ENCODE measurements around the gene TMEM131.
"Not testable (repeated sequence)": the region's sequence is repeated elsewhere in the genome, so short reads cannot be mapped to it uniquely, and the experiment has no call there.

TMEM131 gene

DNA sequence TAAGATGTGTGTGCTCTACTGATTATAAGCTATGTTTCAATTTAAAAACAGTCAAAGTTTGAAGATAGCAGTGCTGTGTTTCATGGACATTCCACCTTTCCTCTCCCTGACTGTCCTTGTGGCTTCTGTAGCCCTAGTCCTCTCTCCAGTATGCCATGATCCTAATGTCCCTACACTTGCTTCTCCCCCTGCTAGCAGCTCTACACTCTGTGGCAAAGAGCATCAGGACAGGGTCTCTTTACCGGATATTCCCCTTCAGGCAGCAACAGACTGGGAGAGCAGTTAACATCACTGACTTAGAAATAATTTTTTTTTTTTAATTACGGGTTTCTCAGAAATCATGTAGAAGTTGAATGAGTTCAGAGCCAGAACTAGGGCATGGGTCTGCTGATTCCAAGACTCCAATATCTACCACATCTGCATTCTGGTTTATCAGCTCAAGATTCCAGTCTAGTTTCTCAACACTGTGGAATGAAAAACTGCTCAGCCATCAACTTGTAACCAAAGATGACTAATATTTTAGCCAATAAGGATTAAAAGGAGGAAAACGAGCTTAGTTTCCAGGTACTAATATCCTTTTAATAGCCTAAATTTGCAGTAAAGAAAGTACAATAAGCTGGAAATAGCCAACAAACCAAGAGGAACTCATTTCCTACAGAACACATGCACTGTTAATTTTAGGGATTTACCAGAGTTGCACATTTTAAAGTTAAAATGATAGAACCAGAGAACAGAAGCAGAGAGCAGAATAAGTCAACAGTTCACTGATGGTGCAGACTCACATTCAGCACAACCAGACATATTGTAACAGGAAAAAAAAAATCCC lies 45.2 kb downstream of the TMEM131 start:
- DNase-seq: no peak

DNA sequence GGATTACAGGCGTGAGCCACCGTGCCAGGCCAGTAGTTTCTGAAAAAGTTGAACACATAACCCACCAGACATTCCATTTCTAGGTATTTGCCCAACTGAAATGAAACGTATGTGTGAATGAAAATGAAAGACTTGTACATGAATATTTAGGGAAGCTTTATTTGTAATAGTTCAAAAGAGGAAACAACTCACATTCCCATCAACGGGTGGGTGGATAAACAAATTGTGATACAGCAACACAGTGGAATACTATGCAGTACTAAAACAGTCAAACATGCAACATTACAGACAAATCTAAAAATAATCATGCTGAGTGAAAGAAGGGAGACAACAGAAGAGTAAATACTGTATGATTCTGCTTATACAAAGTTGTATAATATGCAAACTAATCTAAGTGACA lies 46.8 kb downstream of the TMEM131 start:
- no peak for DNase-seq

DNA sequence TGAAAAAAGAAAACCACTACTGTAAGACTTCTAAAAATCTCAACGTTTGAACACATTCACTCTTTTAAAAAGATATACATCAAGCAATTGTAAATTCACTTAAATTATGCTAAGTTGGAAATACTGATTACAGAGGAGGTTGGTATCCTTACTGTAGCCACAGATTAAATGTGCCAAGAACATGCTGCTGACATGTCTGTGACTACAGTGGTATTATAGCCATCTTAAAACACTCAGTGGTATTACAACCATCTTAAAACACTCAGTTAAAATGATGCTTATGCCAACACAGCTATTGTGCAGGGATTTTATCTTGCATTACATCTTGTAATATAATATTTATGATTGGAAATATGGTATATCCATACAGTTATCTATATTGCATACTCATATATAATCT lies 50.0 kb downstream of the TMEM131 start:
- DNase-seq: no peak

DNA sequence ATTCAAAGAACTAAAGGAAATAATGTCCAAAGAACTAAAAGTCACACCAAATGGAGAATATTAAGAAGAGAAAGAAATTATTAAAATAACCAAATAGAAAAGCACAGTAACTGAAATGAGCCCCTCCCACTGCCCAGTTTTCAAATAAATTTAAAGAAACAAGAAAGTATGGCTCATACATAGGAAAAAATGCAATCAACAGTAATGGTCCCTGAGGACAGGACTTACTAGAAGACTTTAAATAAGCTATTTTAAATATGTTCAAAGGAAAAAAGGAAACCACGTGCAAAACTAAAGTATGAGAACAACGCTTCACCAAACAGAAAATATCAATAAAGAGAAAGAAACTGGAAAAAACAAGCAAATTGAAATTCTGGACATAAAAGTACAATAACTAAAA lies 58.9 kb downstream of the TMEM131 start:
- no peak for DNase-seq

DNA sequence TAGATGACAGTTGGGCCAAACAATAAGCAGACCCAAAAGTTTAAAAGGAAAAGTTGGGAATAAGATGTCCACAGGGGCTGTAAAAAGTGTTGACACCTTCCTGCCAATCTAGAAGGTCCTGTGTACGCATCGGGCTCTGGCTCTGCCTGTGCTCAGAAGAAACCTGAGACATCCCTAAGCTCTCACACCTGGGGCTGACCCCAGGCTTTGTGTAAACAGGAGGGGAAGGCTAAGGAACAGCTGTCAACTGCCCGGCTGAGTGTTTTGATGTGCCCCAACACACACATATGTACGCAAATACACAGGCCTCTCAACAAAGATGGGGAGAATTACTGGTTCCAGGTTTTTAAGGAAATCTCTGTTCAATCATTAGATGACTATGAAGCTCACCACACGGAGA lies 59.5 kb downstream of the TMEM131 start:
- DNase-seq: peak; percentile 100

DNA sequence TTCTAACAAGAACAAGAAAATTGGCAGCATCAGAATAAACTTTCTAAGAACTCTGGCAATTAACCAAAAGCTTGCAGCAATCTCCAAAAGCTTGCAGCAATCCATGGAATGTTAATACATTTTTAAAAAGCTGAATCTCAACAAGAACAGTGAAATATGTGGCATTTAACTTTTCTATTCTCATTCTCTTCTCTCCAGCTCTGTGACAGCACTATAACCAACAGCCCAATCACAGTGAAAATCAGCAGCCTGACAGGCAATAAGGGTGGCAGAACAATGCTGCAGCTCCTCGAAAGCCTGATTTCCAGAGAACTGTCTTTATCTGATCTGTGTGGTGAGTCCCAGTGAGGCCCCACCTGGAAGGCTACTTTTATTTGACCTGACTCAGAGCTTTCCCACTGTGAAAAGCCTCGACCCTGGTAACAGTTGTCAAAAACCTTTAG lies 60.0 kb downstream of the TMEM131 start:
- DNase-seq: peak; percentile 93

DNA sequence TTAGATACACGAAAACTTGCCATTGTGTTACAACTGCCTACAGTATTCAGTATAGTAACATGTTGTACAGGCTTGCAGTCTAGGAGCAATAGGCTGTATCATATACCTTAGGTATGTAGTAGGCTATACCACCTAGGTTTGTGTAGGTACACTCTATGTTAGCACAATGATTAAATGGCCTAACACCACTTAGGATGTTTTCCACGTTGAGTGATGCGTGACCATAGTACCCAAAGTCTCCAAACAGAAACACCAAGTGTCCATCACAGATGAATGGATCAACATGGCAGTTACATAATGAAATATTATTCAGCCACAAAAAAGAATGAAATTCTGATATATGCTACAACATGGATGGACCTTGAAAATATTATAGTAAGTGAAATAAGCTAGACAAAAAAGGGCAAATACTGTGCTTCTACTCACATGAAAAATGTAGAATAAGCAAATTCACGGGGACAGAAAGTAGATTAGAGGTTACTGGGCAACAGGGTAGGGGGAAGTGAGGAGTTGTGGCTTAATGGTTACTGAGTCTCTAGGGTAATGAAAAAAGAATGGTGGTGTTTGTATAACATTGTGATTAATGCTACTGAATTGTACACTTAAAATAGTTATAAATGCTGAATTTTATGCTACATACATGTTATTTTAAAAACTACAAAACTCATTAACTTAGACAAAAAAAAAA lies 62.6 kb downstream of the TMEM131 start:
- peak; percentile 39 for DNase-seq

DNA sequence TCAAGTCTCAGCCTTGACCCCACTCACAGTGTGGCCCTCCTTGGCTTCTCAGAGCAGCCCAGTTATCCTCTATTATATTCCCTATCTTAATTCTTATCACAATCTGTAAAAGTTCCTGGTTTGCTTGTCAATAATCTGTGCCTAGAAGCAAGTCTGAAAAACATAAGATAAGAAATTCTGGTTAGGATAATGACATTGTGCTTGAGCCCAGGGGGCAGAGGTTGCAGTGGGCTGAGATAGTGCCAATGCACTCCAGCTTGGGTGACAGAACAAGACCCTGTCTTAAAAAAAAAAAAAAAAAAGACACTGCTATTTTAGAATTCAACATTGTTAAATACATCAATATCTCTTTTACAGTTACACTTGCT lies 63.9 kb downstream of the TMEM131 start:
- DNase-seq: no peak

DNA sequence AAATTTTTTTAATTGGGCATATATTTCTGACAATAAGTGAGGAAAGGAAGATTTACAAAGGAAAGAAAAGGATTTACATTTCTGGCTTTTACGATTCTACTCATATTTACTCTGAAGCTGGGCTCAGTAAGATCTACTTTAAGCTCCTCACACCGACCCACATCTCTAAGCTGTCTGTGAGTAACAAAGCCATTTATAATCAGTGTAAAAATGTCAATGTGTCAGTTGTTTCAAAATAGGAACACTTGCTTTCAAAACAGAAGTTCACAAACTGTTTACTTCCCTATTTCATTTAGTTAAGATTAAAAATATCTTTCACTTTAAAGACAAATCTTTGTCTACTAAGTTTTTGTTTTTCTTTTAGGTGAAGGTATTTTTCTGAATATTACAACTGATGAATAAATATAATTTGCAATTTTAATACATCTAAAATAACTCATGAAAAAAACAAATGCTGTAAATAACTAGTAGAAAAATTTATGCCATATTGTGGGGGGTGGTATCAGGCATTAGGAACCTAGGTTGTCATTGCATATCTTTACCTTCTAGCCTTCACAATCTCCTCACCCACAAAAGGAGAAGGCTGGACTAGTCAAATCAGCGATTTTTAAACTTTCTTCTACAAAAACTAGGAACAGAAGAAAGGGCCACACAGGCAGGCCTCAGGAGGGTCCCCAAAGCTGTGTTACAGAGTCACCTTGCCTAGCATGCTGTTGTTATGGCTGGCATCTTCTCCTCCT lies 64.5 kb downstream of the TMEM131 start:
- no peak for DNase-seq

DNA sequence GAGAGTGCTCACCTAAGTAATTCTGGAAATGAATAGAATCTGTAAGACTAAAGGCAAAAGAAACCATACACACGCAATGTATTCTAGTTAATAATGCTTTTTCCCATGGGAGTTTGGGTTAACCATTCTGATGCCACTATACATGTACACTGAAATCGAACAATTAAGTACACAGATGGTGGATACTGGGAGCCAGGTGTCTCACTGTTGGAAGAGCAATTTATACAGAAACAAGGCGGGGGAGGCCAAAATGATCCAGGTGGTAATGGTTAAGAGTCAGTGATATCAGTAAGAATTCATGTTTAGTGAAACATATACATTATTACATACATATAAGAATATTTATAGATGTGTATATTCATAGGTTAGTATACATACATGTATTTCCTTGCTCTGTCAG lies 67.2 kb downstream of the TMEM131 start:
- DNase-seq: no peak

DNA sequence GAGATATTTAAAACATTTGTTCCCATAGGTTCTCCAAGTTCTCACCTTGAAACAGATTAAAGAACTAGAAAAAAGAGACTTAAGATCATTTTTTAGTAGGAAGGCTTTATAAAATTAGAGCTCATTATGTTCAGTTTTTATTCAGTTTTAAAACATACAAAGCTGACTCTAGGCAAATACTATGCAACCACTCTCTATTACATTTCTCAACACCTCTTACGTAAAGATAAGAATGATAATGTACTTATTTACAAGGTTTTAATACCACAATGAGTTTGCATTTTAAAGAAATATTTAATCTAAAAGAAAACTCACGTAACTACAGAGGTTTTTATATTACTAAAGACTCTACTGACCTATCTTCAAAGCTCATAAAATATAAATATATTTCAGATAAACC lies 68.8 kb downstream of the TMEM131 start:
- no peak for DNase-seq

DNA sequence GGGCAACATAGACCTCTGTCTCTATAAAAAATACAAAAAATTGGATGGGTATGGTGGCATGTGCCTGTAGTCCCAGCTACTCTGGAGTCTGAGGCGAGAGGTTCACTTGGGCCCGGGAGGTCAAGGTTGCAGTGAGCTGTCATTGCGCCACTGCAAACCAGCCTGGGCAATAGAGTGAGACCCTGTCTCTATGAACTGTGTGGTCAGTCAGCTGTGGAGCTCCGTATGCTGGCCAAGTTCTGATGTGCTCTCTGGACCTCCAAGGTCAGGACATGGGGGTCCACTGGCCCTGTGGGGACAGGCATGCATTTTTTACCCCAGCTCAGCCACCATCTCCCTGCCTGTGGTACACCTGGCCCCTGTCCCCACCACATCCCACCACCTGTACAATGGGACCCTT lies 71.6 kb downstream of the TMEM131 start:
- no peak for DNase-seq

DNA sequence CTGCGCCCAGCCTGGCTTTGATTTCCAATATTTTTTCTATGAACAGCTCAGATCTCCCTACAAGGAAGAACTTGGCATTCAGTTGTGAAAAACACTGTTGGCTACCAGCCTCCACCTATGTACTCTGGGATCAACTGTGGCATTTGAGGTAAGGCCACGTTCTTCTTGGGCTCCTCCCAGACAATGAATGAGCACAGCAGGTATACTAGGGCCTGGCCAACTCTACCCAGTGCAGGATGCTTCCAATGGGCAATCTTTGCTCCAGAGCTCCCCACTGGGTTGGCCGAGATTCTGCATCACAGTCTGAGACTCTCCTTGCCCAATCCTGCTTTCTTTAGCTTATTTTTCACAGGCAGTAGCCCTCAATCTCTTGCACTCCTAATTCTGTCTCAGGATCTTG lies 75.9 kb downstream of the TMEM131 start:
- DNase-seq: no peak

DNA sequence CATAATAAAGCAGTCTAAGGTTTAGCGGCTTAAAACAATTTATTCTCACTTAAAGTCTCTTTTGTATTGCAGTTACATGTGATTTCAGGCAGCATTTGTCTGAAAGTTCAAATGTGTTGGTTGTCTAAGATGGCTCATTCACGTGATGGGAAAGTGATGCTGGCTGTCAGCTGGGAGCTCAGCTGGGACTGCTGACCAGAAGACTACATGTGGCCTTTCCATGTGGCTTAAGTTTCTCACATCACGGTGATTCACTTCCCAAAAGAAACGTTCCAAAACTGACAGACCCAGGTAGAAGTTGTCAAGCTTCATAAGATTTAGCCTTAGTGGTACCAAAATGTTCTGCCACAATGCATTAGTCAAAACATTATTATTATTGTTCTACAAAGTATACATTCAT lies 76.9 kb downstream of the TMEM131 start:
- no peak for DNase-seq

DNA sequence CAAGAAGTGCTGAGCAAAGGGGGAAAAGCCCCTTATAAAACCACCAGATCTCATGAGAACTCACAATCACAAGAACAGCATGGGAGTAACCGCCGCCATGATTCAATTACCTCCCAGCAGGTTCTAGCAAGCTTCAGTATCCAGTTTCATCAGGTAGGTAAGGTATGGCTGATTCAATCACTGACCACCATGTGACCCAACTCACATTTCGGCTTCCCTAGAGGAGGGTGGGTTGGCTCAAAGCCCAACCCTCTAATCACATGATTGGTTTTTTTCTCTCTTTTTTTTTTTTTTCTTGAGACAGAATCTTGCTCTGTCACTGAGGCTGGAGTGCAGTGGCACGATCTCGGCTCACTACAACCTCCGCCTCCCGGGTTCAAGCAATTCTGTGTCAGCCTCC lies 78.1 kb downstream of the TMEM131 start:
- not testable (repeated sequence) for DNase-seq

DNA sequence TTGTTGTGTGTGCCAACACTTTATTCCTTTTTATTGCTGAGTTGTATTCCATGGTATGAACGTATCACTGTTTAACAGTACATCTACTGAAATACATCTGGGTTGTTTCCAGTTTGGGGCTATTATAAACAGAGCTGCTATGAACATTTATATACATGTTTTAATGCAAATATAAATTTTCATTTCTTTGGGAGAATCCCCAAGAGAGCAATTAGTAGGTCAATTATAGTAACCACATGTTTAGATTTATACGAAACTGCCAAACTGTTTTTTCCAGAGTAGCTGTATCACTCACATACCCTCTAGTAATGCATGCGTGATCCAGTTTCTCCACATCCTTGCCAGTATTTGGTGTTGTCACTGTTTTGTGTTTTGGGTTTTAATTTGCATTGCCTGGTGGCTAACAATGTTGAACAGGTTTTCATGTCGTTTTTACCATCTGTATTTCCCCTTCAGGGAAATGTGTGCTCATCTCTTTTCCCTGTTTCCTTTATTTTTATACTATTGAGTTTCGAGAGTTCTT lies 81.0 kb downstream of the TMEM131 start:
- DNase-seq: no peak

DNA sequence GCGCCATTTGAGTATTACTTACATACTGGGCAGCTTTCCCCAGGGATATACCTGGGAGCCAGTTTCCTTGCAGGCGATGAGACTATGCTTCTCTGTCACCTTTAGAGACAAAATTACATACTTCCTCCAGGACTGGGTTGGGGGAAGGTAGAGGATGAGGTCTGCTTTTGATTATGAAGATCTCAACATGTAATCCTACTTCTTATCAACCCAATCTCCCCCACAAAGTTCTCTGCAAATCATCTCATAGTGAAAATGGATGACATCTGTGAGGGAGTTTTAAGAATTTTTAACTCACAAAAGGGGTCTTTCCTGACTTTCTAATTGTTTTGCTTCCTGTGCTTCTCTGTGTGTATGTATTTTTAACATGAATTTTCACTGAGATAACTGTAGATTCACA lies 81.9 kb downstream of the TMEM131 start:
- DNase-seq: no peak

DNA sequence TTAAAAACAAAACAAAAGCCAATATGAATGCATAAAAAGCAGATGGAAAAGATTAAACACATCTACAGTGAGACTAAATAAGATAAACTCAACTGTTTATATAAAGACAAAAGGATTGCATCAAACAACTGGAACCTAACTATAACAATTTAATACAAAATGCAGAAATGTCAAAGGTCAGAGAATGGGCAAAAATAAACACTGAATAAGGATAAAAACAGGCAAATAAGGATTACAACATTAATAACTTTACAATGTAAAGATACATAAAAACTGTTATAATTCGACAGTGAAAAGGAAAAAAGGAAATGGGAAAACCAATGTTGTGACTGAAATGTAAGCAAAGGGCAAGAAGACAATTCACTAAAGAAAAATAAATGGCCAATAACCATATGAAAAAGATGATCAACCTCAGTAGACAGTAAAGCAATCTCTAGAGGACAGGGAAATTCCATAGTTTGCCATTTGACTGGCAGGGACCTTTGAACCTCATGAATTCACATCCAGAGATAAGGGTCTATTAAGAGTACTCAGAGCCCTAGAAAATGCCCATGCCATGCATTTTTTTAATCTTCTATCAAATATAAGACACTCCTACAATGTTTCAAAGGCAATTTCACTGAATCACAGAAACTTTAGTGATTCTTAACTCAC lies 83.7 kb downstream of the TMEM131 start:
- peak; percentile 38 for DNase-seq

DNA sequence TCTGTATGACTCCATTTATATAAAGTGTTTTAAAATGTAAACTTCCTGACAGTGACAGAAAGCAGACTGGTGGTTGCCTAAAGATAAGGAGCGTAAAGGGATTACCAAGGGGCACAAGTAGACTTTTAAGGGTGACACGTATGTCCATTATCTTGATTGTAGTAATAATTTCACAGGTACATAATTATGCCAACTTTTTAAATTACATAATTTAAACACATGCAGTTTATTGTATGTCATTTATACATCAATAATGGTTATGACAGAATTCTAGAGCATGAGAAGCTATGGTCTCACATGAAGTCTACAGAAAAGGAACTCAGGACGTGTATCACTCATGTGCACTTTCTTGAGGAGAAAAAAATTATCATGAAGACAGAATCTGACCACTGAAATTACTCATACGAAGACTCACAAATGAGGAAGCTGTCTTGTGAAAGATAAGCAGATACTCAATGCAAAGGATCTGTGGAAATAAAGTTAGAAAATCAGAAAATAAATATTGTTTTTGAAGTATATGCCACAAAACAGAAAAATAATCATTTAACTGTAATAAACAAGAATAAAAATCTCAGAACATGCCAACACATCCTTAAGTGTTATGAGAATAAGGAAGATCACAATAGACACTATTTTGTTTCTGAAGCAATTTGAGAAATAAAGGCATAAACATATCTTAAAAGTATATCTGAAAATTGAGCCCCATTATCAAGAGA lies 84.4 kb downstream of the TMEM131 start:
- no peak for DNase-seq

DNA sequence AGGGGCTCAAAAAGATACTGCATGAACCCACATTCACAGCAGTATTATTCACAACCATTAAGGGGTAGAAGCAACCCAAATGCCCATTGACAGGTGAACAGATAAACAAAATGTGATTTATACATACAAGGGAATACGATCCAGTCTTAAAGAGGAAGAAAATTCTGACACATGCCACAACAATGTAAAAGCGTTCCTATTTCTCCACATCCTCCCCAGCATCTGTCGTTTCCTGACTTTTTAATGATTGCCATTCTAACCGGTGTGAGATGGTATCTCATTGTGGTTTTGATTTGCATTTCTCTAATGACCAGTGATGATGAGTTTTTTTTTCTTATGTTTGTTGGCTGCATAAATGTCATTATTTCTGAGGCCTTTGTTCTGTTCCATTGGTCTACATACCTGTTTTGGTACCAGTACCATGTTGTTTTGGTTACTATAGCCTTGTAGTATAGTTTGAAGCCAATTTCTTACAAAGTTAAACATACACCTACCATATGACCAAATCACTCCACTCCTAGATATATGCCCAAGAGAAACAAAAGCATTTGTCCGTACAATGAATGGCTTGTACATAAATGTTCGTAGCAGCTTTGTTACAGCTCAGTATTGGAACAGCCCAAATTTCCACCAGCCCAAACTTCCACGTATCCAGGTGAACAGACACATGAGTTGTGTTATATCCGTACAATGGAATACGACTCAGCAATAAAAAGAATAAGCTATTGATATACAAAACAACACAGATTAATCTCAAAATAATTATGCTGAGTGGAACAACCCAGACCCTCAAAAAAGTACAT lies 85.1 kb downstream of the TMEM131 start:
- no peak for DNase-seq

DNA sequence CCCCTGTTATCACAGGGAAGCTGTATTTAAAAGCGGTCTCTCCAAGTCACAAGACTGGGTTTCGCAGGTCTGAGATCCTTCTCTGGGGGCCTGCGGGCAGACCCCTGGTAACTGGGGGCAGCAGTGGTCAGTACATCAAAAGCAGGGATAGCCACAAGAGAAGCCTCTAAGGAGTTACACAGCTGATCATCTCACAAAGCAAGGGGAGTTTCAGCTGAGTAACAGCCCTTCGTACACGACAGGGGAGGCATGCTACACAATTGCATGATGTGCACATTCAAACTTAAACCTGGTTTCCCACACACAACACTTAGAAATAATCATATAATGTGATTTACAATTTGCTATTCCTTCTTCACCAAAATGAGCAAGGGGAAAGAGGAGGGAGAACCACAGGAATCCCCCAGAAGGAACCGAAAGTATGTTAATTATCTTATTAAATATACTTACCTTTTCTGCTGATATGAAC lies 87.5 kb downstream of the TMEM131 start:
- DNase-seq: no peak

Measured in DMS53 (cell line).